Heart left ventricle (tissue), 13 donors: ENCODE measurements around the gene DHRS4L2.

Source experiments
- CTCF ChIP-seq, 12 donors: fragments of 200-600 bp; sonication (generic) in 4 of 12; IDR thresholded peaks; one replicate each; pipeline versions ENCODE4 v1.5.0 to v1.8.0; 2018 to 2022; ENCODE audit warnings: antibody characterized with exemption in 12 of 12, mild to moderate bottlenecking in 5 of 12
- POLR2A ChIP-seq, 2 donors: fragments of 450-650 bp; IDR thresholded peaks; one replicate each; pipeline ENCODE4 v1.6.1; 2017; ENCODE audit warnings: antibody characterized with exemption in 2 of 2, mild to moderate bottlenecking in 2 of 2, moderate library complexity in 2 of 2
- donor health status: ischemic (EF 13 %, LVEDD 7.1; RV severe dilation, severe dysfunction).
- donor health status: DM: no; HTN: yes; CAD: no.
- donor health status: DM: no; HTN: no; CAD: no.
- donor health status: ischemic (EF 25% LVEDD 6.9; RV normal size, moderate dysfunction).
- donor health status: ischemic (EF 25% LVEDD 5.7; RV mildly dilated, moderate dysfunction).
- donor health status: ischemic (EF 35%, LVEDD 5.7; RV mildly dilated, moderate dysfunction).
- donor health status: nonischemic (EF 11% LVEDD 7.7; RV severe dilation, severe dysfunction).
- donor health status: DM: yes; HTN: yes; CAD: no.
- donor health status: PGD.
- donor health status: ischemic (EF 29% LVEDD 5.4; RV normal size, mild dysfunction).
- donor health status: nonischemic (EF 23%, LVEDD 6.1; RV moderate dilation, normal function).

DNA sequence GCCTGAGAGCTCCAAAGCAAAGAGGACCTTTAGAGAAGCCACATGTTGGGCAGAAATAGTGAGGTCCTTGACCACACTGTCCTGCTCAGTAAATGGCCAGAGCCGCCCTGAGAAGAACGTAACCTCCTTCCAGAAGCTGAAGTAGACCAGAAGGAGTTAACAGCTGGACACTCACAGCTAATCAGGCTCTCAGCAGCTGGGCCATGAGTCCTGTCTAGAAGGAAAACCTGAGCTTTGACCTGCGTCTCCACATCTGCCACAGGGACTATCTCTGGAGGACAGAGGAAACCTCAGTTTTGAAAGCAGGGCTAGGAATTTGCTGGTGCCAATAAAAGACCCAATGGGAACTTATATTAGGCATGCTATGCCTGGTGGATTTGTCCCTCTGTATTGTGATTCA lies 47.5 kb upstream of the DHRS4L2 start:
- no peak for TF ChIP-seq POLR2A (IDR thresholded peaks at IDR 0.05)
- no peak for TF ChIP-seq CTCF (IDR thresholded peaks at IDR 0.05)
